ENCODE data around the gene TTC13.

TTC13 gene

DNA sequence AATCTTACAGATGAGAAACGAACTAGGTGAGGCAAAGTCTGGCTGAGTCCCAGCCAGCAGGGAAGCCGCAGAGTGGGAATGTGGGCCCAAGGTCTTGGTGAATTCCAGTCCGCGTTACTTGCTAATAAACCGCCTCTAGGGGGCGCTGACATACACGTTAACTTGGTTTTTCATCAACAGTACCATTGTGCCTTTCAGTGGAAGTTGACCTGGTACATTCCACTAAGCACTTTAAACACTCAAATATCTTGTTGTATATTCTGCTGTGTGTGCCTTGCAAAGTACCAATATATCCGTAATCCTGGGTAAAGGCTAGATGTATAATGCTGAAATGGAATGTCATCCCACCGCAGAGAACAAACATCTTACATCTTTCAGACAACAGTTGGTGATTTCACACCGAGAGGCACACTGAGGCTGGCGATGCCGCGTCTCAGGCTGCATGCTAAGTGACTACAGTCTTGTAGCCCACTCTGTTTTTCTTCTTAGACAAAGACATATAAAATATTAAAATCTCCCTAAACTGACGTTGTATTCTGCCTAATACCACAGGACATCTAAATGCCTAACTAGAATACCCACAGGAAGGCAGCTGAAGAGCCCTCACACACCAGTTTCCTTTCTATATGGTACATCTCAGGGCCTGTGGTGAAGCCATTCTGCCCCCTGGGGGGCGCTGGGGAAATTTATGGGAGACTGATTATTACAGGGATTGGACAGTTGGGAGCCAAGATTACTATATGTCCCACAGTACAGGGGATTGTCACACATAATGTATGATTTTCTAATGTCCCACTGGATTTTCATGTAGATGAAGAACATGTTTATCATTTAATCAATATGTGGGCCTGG lies 61.2 kb downstream of the TTC13 start:
- TF ChIP-seq, protein P1, sequence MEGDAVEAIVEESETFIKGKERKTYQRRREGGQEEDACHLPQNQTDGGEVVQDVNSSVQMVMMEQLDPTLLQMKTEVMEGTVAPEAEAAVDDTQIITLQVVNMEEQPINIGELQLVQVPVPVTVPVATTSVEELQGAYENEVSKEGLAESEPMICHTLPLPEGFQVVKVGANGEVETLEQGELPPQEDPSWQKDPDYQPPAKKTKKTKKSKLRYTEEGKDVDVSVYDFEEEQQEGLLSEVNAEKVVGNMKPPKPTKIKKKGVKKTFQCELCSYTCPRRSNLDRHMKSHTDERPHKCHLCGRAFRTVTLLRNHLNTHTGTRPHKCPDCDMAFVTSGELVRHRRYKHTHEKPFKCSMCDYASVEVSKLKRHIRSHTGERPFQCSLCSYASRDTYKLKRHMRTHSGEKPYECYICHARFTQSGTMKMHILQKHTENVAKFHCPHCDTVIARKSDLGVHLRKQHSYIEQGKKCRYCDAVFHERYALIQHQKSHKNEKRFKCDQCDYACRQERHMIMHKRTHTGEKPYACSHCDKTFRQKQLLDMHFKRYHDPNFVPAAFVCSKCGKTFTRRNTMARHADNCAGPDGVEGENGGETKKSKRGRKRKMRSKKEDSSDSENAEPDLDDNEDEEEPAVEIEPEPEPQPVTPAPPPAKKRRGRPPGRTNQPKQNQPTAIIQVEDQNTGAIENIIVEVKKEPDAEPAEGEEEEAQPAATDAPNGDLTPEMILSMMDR (IDR thresholded peaks at IDR 0.05; ENCODE audit: low read depth, low read length), result peak; percentile 68

DNA sequence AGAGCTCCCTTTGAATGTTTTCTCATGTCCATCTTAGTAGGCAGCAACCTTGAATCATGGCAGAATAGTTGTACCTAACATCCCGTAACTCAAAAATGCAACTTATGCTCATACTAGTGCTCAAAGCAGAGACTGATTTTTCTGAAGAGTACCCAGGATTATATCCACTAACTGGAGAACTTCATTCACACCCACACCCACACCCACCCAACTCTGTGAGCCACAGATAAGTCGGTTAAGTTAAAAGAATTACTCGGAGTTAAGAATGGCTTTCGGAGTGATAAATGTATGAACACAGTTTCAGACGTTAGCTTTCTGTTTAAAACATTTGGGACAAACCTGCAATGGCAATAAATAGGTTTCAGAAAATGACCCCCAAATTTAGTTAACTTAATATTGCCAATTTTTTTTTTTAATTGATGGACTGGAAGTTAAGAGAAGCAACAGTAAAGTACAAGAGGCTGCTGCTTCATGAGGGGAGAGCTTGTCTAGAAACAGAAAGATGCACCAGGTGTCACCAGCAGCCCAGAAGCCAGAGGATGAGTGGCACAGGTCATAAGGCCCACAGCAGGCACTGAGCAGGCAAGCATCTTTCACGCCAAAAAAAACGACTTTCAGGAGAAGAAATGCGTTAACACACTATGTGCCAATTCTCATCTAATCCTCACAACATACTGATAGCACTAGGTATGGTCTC lies 61.9 kb downstream of the TTC13 start:
- no peak overlapping the region for H3K4me3 ChIP-seq (ENCODE audit: low read depth, low read length)
- TF ChIP-seq, protein P1 (IDR thresholded peaks at IDR 0.05; ENCODE audit: low read depth, low read length), result no peak

More for the DNA sequence above, 61.2 kb downstream of the TTC13 start:
- no peak overlapping the region for H3K4me3 ChIP-seq (ENCODE audit: low read depth, low read length)

DNA sequence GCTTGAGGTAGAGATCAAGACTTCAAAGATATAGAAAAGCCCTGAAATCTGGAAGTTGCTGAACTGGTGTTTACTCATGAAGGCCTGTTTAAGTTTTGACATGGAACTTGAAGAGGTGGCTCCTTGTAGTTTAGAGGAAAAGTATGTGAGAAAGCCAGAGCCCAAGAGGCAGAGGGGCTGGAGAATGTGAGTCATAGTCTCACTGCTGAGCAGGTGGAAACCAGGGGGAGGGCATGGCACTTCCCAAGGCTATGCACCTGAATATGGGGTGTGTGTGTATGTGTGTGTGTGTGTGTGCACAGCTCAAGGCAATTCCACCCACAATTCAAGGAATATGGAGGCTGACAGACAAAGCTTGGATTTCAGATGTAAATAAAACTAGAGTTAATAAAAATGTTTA lies 63.6 kb downstream of the TTC13 start:
- TF ChIP-seq, protein P1 (IDR thresholded peaks at IDR 0.05; ENCODE audit: low read depth, low read length), result no peak
- H3K4me3 ChIP-seq (ENCODE audit: low read depth, low read length), result no peak overlapping the region

DNA sequence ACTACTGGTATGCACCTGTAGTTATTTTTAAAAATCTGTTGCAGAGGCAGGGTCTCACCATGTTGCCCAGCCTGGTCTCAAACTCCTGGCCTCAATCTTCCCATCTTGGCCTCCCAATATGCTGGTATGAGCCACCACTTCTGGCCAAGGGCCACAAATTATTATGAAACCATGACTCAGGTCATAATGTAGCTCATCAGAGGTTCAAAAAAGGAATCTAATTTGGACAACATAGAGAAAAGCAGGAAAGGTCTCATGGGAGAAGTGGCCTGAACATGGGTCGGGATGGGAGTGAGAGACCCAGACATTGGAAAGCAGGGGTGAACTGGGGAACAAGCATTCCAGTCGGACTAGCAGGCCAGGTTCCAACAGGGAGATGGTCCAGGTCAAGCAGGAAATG lies 65.2 kb downstream of the TTC13 start:
- TF ChIP-seq, protein P1 (IDR thresholded peaks at IDR 0.05; ENCODE audit: low read depth, low read length), result no peak
- no peak overlapping the region for H3K4me3 ChIP-seq (ENCODE audit: low read depth, low read length)

DNA sequence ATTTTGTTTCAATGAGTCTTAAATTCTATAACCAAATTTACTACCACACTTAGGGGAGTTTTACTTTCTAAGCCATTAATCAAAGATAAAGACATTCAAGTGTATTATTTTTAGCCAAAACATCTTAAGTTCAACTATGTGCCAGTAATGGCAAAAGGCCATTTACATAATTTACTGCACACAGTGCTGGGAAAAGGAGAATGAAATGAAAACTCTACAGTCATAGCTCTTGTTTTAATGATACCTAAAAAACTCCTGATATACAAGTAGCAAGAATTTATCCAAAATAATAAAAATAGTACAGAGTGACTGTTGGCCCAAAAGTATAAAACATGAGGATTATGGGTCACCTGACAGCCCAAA lies 67.9 kb downstream of the TTC13 start:
- H3K4me3 ChIP-seq (ENCODE audit: low read depth, low read length), result no peak overlapping the region
- TF ChIP-seq, protein P1 (IDR thresholded peaks at IDR 0.05; ENCODE audit: low read depth, low read length), result no peak

DNA sequence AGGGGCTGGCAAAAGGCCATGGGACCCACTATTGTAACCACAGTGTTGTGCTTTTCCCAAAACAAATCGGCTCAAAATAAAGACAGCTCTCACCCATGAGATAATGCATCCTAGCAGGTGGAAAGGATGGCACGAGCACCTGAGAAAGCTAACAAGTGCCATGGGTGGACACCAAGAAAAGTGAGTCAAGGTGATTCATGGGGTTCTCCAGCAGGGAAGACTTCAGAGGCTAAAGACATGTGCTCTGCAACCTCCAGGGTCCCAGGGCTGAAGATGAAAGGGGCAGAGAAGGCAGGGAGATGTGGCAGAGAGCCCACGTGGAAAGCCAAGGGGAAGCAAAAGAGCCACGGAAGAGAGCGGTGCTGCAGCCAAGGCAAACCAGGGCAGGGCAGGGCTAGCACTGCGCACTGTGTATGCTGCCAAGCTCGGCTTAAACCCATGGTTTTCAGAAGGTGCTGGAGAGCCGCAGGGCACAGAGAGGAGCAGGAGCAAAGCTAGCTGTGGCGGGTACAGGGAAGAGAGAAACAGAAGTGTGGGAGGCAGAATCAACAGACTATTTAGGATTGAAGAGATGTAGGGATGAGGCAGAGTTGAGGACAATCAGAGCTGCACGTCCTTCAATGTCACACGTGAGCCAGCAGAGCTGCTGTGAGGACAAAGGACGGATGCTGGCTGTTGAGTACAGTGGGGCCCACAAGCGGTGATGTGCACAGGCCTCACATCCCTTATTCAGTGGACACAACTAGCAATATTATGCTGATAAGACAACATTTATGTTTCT lies 68.5 kb downstream of the TTC13 start:
- TF ChIP-seq, protein P1 (IDR thresholded peaks at IDR 0.05; ENCODE audit: low read depth, low read length), result no peak
- no peak overlapping the region for H3K4me3 ChIP-seq (ENCODE audit: low read depth, low read length)
